Measurements from ENCODE around the gene C19orf38. TPM values are rescaled to one million over a fixed set of nuclear protein-coding genes. Genes with fewer than 3 reads are reported as not detected.

Gene C19orf38
- total and polyA plus RNA-seq, 2 donors (not counting 3 experiments of a cell fraction or from before 2014, with no cell fraction given): not detected

- Histone ChIP-seq H3K27me3 (ENCODE audit: control insufficient read depth in 2 of 2, insufficient read depth in 2 of 2, low read length in 2 of 2) (no peaks in the 10 kb centered on the region), H2AFZ (ENCODE audit: low read depth, low read length) (no peak overlapping the region), H3K4me2 (ENCODE audit: insufficient read depth, low read length) (no peak overlapping the region), H3K27ac (ENCODE audit: insufficient read depth, low read depth, low read length) (no peak overlapping the region), H4K20me1 (replicated peaks; ENCODE audit: control insufficient read depth, extremely low read depth, insufficient read depth, low read length) (no peaks in the 10 kb centered on the region), H3K79me2 (ENCODE audit: control insufficient read depth, insufficient read depth, low read length) (no peaks in the 10 kb centered on the region), H3K9me1 (replicated peaks; ENCODE audit: control insufficient read depth, extremely low read depth, insufficient read depth, low read length) (no peaks in the 10 kb centered on the region), H3K4me1 (ENCODE audit: control insufficient read depth, extremely low read depth, insufficient read depth, low read length) (no peaks in the 10 kb centered on the region), H3K4me3 (replicated peaks in 1 of 3; ENCODE audit: insufficient read depth in 1 of 3, low read depth in 1 of 3, low read length in 3 of 3) (no peak overlapping the region), H3K36me3 (ENCODE audit: control insufficient read depth in 2 of 2, extremely low read depth in 1 of 2, insufficient read depth in 2 of 2, low read length in 2 of 2) (peaks cover 12 to 37% of the 10 kb centered on the region in 2 experiments), H3K9me3 (replicated peaks; ENCODE audit: control insufficient read depth, insufficient read depth, low read length) (no peaks in the 10 kb centered on the region), H3K9ac (replicated peaks; ENCODE audit: extremely low read depth, insufficient read depth, low read length) (no peak overlapping the region)
- ChIA-PET CTCF (no interaction called here), POLR2A (no interaction called here)
- dilution Hi-C loops (cut with MboI; ENCODE audit: extremely low pct_ligation_motif_present, low sequenced_read_pairs): no loop called here
- no TSS peak for BruUV-seq (replicated peaks)
- TF ChIP-seq MYC (IDR thresholded peaks at IDR 0.05; ENCODE audit: low read depth, low read length) (no peak), POLR2A (IDR thresholded peaks at IDR 0.05; ENCODE audit: low read depth, low read length) (no peak), FOS (IDR thresholded peaks at IDR 0.05; ENCODE audit: borderline replicate concordance, insufficient read depth, low read length) (no peak), CTCF (IDR thresholded peaks at IDR 0.05; ENCODE audit: extremely low read depth in 1 of 2, insufficient read depth in 1 of 2, low read depth in 1 of 2, low read length in 2 of 2) (no peak), POLR2AphosphoS5 (IDR thresholded peaks at IDR 0.05; ENCODE audit: insufficient read depth, low read depth, low read length) (no peak), GATA2 (IDR thresholded peaks at IDR 0.05; ENCODE audit: insufficient read depth, insufficient read length, low read depth, low read length) (no peak)
- intact Hi-C loops (cut with micrococcal nuclease): no loop called here
- FAIRE-seq: no peak
- DNase-seq (ENCODE audit: low read depth, low spot score): no peak
These were observed 45.0 kb upstream of the C19orf38 start for GRCh38 chr19:10803252-10803651.

Measured in endothelial cell of umbilical vein (primary cell).